HG03565 (cell line): ENCODE results near the gene RIT1.
"Not testable (repeated sequence)": the region's sequence is repeated elsewhere in the genome, so short reads cannot be mapped to it uniquely, and the experiment has no call there.

Experiments used
- ATAC-seq: cut with Tn5 transposase; IDR thresholded peaks from one replicate; pipeline ENCODE4 v1.9.1; 2021; ENCODE audit warnings: mild to moderate bottlenecking, moderate library complexity; ENCODE audit not compliant: unreplicated experiment

The RIT1 gene

DNA sequence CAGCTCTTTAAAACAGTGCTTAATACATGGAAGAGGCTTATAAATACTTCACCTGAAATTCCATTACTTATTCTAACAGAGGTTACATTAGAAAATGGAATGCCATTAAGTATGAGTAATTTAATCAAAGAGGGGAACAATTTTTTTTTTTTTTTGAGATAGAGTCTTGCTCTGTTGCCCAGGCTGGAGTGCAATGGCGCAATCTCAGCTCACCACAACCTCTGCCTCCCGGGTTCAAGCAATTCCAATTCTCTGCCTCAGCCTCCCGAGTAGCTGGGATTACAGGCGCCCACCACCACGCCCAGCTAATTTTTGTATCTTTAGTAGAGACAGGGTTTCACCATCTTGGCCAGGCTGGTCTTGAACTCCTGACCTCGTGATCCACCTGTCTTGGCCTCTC lies 15.5 kb downstream of the RIT1 start:
- ATAC-seq, result not testable (repeated sequence)

DNA sequence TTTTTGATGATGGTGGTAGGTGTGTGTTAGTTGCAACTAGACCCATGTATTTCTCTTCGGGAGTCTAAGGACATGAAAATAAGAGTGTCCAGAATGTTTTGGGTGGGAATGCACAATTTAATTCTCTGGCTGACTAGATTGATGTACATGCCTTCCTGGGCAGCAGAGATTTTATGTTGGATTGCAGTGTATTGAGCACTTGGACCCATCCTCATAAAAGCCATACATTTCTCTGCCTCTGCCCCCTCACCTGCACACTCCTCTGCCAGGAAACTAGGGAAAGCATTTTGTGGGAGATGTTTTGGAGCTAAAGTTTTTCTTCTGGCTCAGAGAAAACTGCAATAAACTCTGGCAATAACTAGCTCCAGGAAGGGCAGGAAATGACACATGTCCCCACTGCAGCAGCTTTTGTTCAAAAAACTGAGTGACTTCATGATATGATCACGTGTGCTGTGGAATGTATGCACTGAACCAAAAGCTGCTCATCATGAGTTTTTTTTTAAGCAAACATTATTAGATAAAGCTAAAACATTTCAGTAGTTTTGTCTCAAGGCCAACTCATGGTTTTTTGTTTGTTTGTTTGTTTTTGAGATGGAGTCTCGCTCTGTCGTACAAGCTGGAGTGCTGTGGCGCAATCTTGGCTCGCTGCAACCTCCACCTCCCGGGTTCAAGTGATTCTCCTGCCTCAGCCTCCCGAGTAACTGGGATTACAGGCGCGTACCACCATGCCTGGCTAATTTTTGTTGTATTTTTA lies 17.6 kb downstream of the RIT1 start:
- ATAC-seq, result no peak

GRCh38 chr1:155892796-155893195 lies 18.4 kb downstream of the RIT1 start:
- no peak for ATAC-seq

DNA sequence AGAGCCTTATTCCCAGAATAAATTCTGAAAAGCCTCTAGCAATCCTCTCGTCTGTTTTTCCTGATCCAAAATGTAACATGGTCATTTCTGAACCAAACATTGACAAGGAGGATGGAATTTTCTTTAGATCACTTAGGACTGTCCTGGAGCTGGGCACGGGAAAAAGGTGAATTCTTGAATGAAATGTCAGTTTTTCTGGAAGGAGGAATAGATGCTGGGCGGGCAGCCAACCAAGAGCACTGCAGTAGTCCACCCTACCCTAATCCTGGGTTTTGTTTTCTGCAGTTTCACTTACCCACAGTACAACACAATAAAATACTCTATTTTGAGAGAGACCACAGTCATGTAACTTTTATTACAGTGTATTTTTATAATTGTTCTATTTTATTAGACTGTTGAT lies 20.9 kb downstream of the RIT1 start:
- no peak for ATAC-seq

DNA sequence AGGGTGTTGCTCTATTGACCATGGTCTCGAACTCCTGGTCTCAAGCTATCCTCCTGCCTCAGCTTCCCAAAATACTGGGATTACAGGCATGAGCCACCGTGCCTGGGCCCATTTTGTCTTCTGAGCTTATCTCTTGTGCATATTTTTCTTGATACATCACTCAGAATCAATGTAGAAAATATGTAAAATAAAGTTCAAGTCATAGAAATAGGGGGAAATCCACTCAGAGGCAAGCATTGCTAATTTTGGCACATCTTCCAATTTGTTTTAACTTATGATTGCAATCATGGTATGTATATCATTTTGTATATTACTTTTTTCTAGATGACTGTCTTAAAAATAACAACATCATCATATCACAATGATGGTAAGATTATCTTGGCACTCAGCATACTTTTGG lies 21.6 kb downstream of the RIT1 start:
- no peak for ATAC-seq

- ATAC-seq, result no peak
These were observed 22.7 kb downstream of the RIT1 start for GRCh38 chr1:155888481-155888880.

GRCh38 chr1:155884982-155885381 lies 26.2 kb downstream of the RIT1 start:
- ATAC-seq, result no peak

- ATAC-seq, result no peak
These were observed 26.9 kb downstream of the RIT1 start for GRCh38 chr1:155884031-155884960.

GRCh38 chr1:155882766-155883165 lies 28.4 kb downstream of the RIT1 start:
- ATAC-seq, result no peak

DNA sequence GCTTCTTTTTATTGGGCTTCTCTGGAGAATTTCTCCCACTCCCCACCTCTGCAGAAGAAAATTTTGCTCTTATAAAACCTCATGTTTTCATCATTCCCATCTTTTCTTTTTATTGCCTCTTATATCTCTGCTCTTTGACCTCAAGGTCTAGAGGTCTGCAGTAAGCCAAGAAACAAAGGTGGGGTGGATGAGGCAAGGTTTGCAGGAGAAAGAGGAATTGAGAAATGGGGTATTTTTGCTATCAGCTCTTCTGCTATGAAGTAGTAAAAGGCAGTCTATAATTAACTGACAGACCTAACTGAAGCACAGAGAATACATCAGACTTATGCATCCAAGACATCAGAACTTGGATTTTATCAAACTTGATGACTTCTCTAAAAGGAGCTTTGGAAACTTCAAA lies 28.9 kb downstream of the RIT1 start:
- no peak for ATAC-seq

GRCh38 chr1:155880950-155881349 lies 30.2 kb downstream of the RIT1 start:
- no peak for ATAC-seq

DNA sequence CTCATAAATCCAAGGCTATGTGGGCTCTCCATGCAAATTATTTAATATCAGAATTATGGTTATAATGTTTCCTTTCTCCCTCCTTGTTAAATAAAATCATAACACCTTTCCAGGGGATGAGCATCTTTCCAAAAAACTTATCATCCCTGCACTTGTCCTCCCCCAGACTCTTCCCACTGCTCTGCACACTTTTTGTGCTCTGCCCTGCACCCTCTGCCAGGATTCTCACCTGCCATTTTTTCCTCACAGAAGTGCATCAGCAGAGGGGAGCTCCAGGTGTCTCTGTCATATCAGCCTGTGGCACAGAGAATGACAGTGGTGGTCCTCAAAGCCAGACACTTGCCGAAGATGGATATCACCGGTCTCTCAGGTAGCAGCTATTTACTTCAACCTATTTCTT lies 30.9 kb downstream of the RIT1 start:
- ATAC-seq, result no peak

DNA sequence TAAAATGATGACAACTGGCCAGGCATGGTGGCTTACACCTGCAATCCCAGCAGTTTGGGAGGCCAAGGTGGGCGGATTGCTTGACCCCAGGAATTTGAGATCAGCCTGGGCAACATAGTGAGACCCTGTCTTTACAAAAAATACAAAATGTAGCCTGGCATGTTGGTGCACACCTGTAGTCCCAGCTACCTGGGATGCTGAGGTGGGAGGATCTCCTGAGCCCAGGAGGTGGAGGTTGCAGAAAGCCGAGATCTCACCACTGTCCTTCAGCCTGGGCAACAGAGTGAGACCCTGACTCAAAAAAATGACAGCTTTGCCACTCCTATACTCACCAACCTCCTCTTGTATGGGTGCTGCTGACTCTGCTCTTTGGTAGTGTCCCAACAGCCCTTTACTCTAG lies 33.2 kb downstream of the RIT1 start:
- no peak for ATAC-seq

GRCh38 chr1:155873860-155874259 lies 37.3 kb downstream of the RIT1 start:
- ATAC-seq, result no peak

DNA sequence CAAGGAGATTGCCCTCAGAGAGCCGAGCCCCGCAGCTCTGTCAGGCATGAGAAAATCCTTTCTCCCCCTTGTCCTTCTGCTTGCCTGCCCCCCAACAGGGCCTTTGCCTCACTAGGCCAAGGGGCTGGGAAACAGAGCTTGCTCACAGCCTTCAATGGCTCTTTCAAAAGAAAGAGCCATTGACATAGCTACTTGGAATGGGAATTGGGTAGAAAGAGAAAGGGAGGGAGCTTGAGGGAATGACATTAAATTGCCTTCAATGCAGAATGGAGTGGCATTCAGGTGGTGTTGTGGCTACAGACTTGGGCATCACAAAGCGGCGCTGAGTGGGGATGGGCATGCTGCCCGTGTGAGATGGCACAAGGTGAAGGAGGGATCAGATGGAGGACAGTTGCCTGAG lies 38.6 kb downstream of the RIT1 start:
- ATAC-seq, result no peak

GRCh38 chr1:155871390-155871789 lies 39.8 kb downstream of the RIT1 start:
- ATAC-seq, result no peak

GRCh38 chr1:155867766-155868165 lies 43.4 kb downstream of the RIT1 start:
- ATAC-seq, result no peak

DNA sequence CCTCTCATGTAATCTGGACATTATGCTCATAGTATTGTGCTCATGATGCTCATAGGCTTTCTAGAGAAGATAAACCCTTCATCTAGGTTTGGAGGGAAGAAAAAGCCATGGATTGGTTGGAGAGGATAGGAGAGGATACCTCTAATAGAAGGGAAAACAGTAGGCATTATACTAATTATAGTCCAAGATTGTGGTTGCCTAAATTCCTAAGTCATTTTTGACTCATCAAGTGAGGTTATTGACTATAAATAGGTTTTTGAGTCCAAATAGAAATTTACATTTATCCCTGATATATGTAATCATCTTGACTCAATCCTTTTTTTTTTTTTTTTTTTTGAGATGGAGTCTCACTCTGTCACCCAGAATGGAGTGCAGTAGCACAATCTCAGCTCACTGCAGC lies 46.8 kb downstream of the RIT1 start:
- no peak for ATAC-seq

DNA sequence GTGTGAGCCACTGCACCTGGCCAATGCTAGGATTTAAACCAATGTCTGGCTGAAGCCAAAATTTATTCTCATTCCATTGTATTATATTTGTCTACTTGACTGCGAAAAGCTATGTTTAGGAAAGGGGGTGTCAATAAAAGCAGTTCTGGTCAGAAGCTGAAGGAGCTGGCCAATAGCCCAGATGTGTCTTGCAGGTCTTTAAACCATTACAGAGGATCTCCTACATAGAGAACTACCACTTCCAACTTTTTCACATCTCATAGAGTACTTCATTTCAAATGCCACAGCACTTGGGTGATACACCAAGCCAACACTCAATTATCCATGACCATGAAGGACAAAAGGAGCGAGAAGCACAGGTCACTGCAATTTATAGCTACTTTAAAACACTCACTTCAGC lies 49.3 kb downstream of the RIT1 start:
- ATAC-seq, result no peak

GRCh38 chr1:155860970-155861510 lies 50.1 kb downstream of the RIT1 start:
- no peak for ATAC-seq

GRCh38 chr1:155859881-155860871 lies 51.0 kb downstream of the RIT1 start:
- ATAC-seq, result no peak
